Measurements from ENCODE around the gene SBNO2.

DNA sequence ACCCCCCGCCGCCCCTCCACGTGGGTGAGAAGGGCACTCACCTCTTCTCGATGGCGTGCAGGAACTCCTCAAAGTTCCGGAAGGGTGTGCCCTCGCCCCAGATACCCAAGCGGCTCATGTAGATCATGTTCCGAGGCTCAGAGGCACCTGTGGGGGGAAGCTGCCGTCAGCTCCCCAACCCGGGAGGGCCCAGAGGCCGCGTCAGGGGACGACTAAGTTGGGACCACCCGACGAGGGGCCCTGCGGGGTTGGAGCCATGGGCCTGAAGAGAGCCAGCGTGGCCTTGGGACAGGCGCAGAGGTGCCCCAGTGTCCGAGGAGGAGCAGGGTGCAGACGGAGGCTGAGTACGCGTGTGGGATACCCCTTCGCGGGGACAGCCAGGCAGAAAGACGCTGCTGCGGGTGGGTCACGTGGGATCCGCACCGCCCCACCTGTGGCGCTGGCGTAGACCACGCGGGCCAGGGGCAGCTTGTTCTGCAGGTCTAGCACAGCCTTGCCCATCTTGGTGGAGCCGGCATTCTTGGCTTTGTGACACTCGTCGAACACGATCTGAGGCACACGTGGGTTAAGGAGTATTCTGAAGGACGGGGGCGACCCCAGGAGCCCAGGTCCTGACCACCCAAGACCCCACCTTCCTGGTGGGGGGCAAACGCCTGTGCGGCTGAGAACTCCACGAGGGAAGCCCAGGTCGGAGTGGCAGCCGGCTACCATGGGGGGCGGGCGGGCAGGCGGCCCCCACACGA lies 54.4 kb downstream of the SBNO2 start:
- no peak for TF ChIP-seq SMC3 (IDR thresholded peaks at IDR 0.05; ENCODE audit: low read depth, low read length)
- TF ChIP-seq, protein P1, sequence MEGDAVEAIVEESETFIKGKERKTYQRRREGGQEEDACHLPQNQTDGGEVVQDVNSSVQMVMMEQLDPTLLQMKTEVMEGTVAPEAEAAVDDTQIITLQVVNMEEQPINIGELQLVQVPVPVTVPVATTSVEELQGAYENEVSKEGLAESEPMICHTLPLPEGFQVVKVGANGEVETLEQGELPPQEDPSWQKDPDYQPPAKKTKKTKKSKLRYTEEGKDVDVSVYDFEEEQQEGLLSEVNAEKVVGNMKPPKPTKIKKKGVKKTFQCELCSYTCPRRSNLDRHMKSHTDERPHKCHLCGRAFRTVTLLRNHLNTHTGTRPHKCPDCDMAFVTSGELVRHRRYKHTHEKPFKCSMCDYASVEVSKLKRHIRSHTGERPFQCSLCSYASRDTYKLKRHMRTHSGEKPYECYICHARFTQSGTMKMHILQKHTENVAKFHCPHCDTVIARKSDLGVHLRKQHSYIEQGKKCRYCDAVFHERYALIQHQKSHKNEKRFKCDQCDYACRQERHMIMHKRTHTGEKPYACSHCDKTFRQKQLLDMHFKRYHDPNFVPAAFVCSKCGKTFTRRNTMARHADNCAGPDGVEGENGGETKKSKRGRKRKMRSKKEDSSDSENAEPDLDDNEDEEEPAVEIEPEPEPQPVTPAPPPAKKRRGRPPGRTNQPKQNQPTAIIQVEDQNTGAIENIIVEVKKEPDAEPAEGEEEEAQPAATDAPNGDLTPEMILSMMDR (conservative IDR thresholded peaks at IDR 0.05; ENCODE audit: low read depth, low read length), result no peak
- TF ChIP-seq POLR2A (IDR thresholded peaks at IDR 0.05; ENCODE audit: low read depth, low read length), result no peak
- no peak for TF ChIP-seq MAFK (IDR thresholded peaks at IDR 0.05; ENCODE audit: low read depth, low read length)
- no peak for TF ChIP-seq CEBPB (IDR thresholded peaks at IDR 0.05; ENCODE audit: low read depth, low read length)
- TF ChIP-seq, protein P2, sequence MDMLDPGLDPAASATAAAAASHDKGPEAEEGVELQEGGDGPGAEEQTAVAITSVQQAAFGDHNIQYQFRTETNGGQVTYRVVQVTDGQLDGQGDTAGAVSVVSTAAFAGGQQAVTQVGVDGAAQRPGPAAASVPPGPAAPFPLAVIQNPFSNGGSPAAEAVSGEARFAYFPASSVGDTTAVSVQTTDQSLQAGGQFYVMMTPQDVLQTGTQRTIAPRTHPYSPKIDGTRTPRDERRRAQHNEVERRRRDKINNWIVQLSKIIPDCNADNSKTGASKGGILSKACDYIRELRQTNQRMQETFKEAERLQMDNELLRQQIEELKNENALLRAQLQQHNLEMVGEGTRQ (IDR thresholded peaks at IDR 0.05; ENCODE audit: low read depth, low read length), result no peak
- TF ChIP-seq RFX5 (IDR thresholded peaks at IDR 0.05; ENCODE audit: low read depth, low read length), result no peak
- TF ChIP-seq CHD1 (IDR thresholded peaks at IDR 0.05; ENCODE audit: low read depth, low read length), result no peak
- no peak for TF ChIP-seq MXI1 (IDR thresholded peaks at IDR 0.05; ENCODE audit: borderline replicate concordance, low read depth, low read length)
- TF ChIP-seq RCOR1 (IDR thresholded peaks at IDR 0.05; ENCODE audit: insufficient replicate concordance, low read length), result no peak
- TF ChIP-seq RAD21 (IDR thresholded peaks at IDR 0.05; ENCODE audit: low read length), result no peak
- TF ChIP-seq BHLHE40 (IDR thresholded peaks at IDR 0.05; ENCODE audit: low read depth, low read length), result no peak

Measured in IMR-90 (cell line).